Measurements from ENCODE around the gene FADS2. TPM values are rescaled to one million over a fixed set of nuclear protein-coding genes. Genes with fewer than 3 reads are reported as not detected.
A peak's percentile ranks its signal among the peaks of the same experiment; 100 is the strongest.

Gene FADS2
- total and polyA plus RNA-seq, 9 of the 15 experiments (the other 6 are each of a cell fraction or from before 2014, with no cell fraction given), result 2.9 to 42.8 (median 16.2) TPM

MicroRNAs encoded within 50 kb of the gene (microRNA counts, 767-probe panel; counts per million panel counts)
- 2,789 counts per million, percentile 67 among the panel's probes with 10 or more counts for microRNA hsa-miR-1908
- microRNA hsa-miR-611, result not detected

Small RNA genes lying within 50 kb of the gene (microRNA-seq; reads per million reads assigned to microRNA genes)
- 0.82 reads per million for gene MIR6746 (ENCODE audit: borderline microRNAs expressed)

Small RNA genes lying within 50 kb of the gene (small RNA-seq; reads per million reads assigned to genes)
- not detected for gene MIR6746

Other genes starting within 250 kb of the FADS2 start
Only the 7 nearest of the 10 such genes appear.
- 7.1 and 11.0 TPM in 2 replicates for gene MYRF, start 75.7 kb upstream of the FADS2 start, total RNA-seq (2014; rRNA removed)
- gene MYRF, start 75.7 kb upstream of the FADS2 start, total RNA-seq (2014; rRNA removed; fragmentation: Illumina TruSeq; extraction: Trizol), result 2.6 and 3.3 TPM in 2 replicates
- 4.0 and 4.1 TPM in 2 replicates for gene MYRF, start 75.7 kb upstream of the FADS2 start, total RNA-seq (2015; rRNA removed; fragmentation: Illumina TruSeq; extraction: Trizol)
- 21.4 and 25.8 TPM in 2 replicates for gene MYRF, start 75.7 kb upstream of the FADS2 start, total RNA-seq (2021)
- gene MYRF, start 75.7 kb upstream of the FADS2 start, polyA plus RNA-seq (2011; rRNA removed), result 10.4 and 16.6 TPM in 2 replicates
- 14.7 and 17.8 TPM in 2 replicates for gene MYRF, start 75.7 kb upstream of the FADS2 start, polyA plus RNA-seq (2014; fragmentation: Illumina TruSeq; extraction: Trizol)
- 1 to 10 TPM; 2.3 TPM for gene MYRF, start 75.7 kb upstream of the FADS2 start, polyA plus RNA-seq (2014; fragmentation: Nextera tagmentation; extraction: Ambion mirVana)
- 15.6 and 17.4 TPM in 2 replicates for gene MYRF, start 75.7 kb upstream of the FADS2 start, polyA plus RNA-seq (2014; rRNA removed)
- 97.2 and 153 TPM in 2 replicates for gene TMEM258, start 35.7 kb upstream of the FADS2 start, total RNA-seq (2014; rRNA removed)
- gene TMEM258, start 35.7 kb upstream of the FADS2 start, total RNA-seq (2014; rRNA removed; fragmentation: Illumina TruSeq; extraction: Trizol), result 227 and 239 TPM in 2 replicates
- gene TMEM258, start 35.7 kb upstream of the FADS2 start, total RNA-seq (2015; rRNA removed; fragmentation: Illumina TruSeq; extraction: Trizol), result 221 and 231 TPM in 2 replicates
- 168 and 200 TPM in 2 replicates for gene TMEM258, start 35.7 kb upstream of the FADS2 start, total RNA-seq (2021)
- gene TMEM258, start 35.7 kb upstream of the FADS2 start, polyA plus RNA-seq (2011; rRNA removed), result 630 and 713 TPM in 2 replicates
- gene TMEM258, start 35.7 kb upstream of the FADS2 start, polyA plus RNA-seq (2014; fragmentation: Illumina TruSeq; extraction: Trizol), result 213 and 256 TPM in 2 replicates
- gene TMEM258, start 35.7 kb upstream of the FADS2 start, polyA plus RNA-seq (2014; fragmentation: Nextera tagmentation; extraction: Ambion mirVana), result 100 to 1,000 TPM; 794 to 856 TPM
- gene TMEM258, start 35.7 kb upstream of the FADS2 start, polyA plus RNA-seq (2014; rRNA removed), result 199 and 268 TPM in 2 replicates
- 156 and 172 TPM in 2 replicates for gene FEN1, start 35.4 kb upstream of the FADS2 start, total RNA-seq (2014; rRNA removed)
- gene FEN1, start 35.4 kb upstream of the FADS2 start, total RNA-seq (2014; rRNA removed; fragmentation: Illumina TruSeq; extraction: Trizol), result 130 and 137 TPM in 2 replicates
- 150 and 154 TPM in 2 replicates for gene FEN1, start 35.4 kb upstream of the FADS2 start, total RNA-seq (2015; rRNA removed; fragmentation: Illumina TruSeq; extraction: Trizol)
- gene FEN1, start 35.4 kb upstream of the FADS2 start, total RNA-seq (2021), result 140 and 150 TPM in 2 replicates
- 91.3 and 124 TPM in 2 replicates for gene FEN1, start 35.4 kb upstream of the FADS2 start, polyA plus RNA-seq (2011; rRNA removed)
- gene FEN1, start 35.4 kb upstream of the FADS2 start, polyA plus RNA-seq (2014; fragmentation: Illumina TruSeq; extraction: Trizol), result 138 and 146 TPM in 2 replicates
- 10 to 100 TPM; 58.1 to 86.8 TPM for gene FEN1, start 35.4 kb upstream of the FADS2 start, polyA plus RNA-seq (2014; fragmentation: Nextera tagmentation; extraction: Ambion mirVana)
- gene FEN1, start 35.4 kb upstream of the FADS2 start, polyA plus RNA-seq (2014; rRNA removed), result 132 and 136 TPM in 2 replicates
- gene FADS1, start 11.3 kb upstream of the FADS2 start, total RNA-seq (2014; rRNA removed), result 250 and 292 TPM in 2 replicates
- gene FADS1, start 11.3 kb upstream of the FADS2 start, total RNA-seq (2014; rRNA removed; fragmentation: Illumina TruSeq; extraction: Trizol), result 367 and 390 TPM in 2 replicates
- gene FADS1, start 11.3 kb upstream of the FADS2 start, total RNA-seq (2015; rRNA removed; fragmentation: Illumina TruSeq; extraction: Trizol), result 353 and 364 TPM in 2 replicates
- gene FADS1, start 11.3 kb upstream of the FADS2 start, total RNA-seq (2021), result 378 and 411 TPM in 2 replicates
- gene FADS1, start 11.3 kb upstream of the FADS2 start, polyA plus RNA-seq (2011; rRNA removed), result 747 and 864 TPM in 2 replicates
- 394 and 457 TPM in 2 replicates for gene FADS1, start 11.3 kb upstream of the FADS2 start, polyA plus RNA-seq (2014; fragmentation: Illumina TruSeq; extraction: Trizol)
- gene FADS1, start 11.3 kb upstream of the FADS2 start, polyA plus RNA-seq (2014; fragmentation: Nextera tagmentation; extraction: Ambion mirVana), result 100 to 1,000 TPM; 110 to 174 TPM
- 295 and 314 TPM in 2 replicates for gene FADS1, start 11.3 kb upstream of the FADS2 start, polyA plus RNA-seq (2014; rRNA removed)
- gene FADS3, start 63.2 kb downstream of the FADS2 start, total RNA-seq (2014; rRNA removed), result 92.7 and 125 TPM in 2 replicates
- 18.6 and 32.4 TPM in 2 replicates for gene FADS3, start 63.2 kb downstream of the FADS2 start, total RNA-seq (2014; rRNA removed; fragmentation: Illumina TruSeq; extraction: Trizol)
- 55.1 and 55.3 TPM in 2 replicates for gene FADS3, start 63.2 kb downstream of the FADS2 start, total RNA-seq (2015; rRNA removed; fragmentation: Illumina TruSeq; extraction: Trizol)
- gene FADS3, start 63.2 kb downstream of the FADS2 start, total RNA-seq (2021), result 105 and 106 TPM in 2 replicates
- 148 and 226 TPM in 2 replicates for gene FADS3, start 63.2 kb downstream of the FADS2 start, polyA plus RNA-seq (2011; rRNA removed)
- gene FADS3, start 63.2 kb downstream of the FADS2 start, polyA plus RNA-seq (2014; fragmentation: Illumina TruSeq; extraction: Trizol), result 92.0 and 101 TPM in 2 replicates
- 1 to 10 TPM in 1 of 2 experiments, under 1 TPM in 1; 0.97 to 3.3 TPM for gene FADS3, start 63.2 kb downstream of the FADS2 start, polyA plus RNA-seq (2014; fragmentation: Nextera tagmentation; extraction: Ambion mirVana)
- 133 and 139 TPM in 2 replicates for gene FADS3, start 63.2 kb downstream of the FADS2 start, polyA plus RNA-seq (2014; rRNA removed)
- 17.6 and 19.8 TPM in 2 replicates for gene RAB3IL1, start 89.3 kb downstream of the FADS2 start, total RNA-seq (2014; rRNA removed)
- 2.0 and 3.7 TPM in 2 replicates for gene RAB3IL1, start 89.3 kb downstream of the FADS2 start, total RNA-seq (2014; rRNA removed; fragmentation: Illumina TruSeq; extraction: Trizol)
- gene RAB3IL1, start 89.3 kb downstream of the FADS2 start, total RNA-seq (2015; rRNA removed; fragmentation: Illumina TruSeq; extraction: Trizol), result 8.9 and 10.3 TPM in 2 replicates
- gene RAB3IL1, start 89.3 kb downstream of the FADS2 start, total RNA-seq (2021), result 42.6 and 46.2 TPM in 2 replicates
- gene RAB3IL1, start 89.3 kb downstream of the FADS2 start, polyA plus RNA-seq (2011; rRNA removed), result 15.5 and 17.7 TPM in 2 replicates
- gene RAB3IL1, start 89.3 kb downstream of the FADS2 start, polyA plus RNA-seq (2014; fragmentation: Illumina TruSeq; extraction: Trizol), result 25.1 and 31.8 TPM in 2 replicates
- gene RAB3IL1, start 89.3 kb downstream of the FADS2 start, polyA plus RNA-seq (2014; fragmentation: Nextera tagmentation; extraction: Ambion mirVana), result under 1 TPM; 0.15 to 0.25 TPM
- 28.2 and 29.7 TPM in 2 replicates for gene RAB3IL1, start 89.3 kb downstream of the FADS2 start, polyA plus RNA-seq (2014; rRNA removed)
- gene BEST1, start 122.1 kb downstream of the FADS2 start, total RNA-seq (2014; rRNA removed), result 0.36 and 0.61 TPM in 2 replicates
- 0.35 and 0.40 TPM in 2 replicates for gene BEST1, start 122.1 kb downstream of the FADS2 start, total RNA-seq (2014; rRNA removed; fragmentation: Illumina TruSeq; extraction: Trizol)
- 0.07 and 0.11 TPM in 2 replicates for gene BEST1, start 122.1 kb downstream of the FADS2 start, total RNA-seq (2015; rRNA removed; fragmentation: Illumina TruSeq; extraction: Trizol)
- 0.85 and 1.0 TPM in 2 replicates for gene BEST1, start 122.1 kb downstream of the FADS2 start, total RNA-seq (2021)
- gene BEST1, start 122.1 kb downstream of the FADS2 start, polyA plus RNA-seq (2011; rRNA removed), result 0.22 and 0.49 TPM in 2 replicates
- 0.73 and 0.86 TPM in 2 replicates for gene BEST1, start 122.1 kb downstream of the FADS2 start, polyA plus RNA-seq (2014; fragmentation: Illumina TruSeq; extraction: Trizol)
- under 1 TPM; 0.27 to 0.62 TPM for gene BEST1, start 122.1 kb downstream of the FADS2 start, polyA plus RNA-seq (2014; fragmentation: Nextera tagmentation; extraction: Ambion mirVana)
- gene BEST1, start 122.1 kb downstream of the FADS2 start, polyA plus RNA-seq (2014; rRNA removed), result 1.3 TPM in 2 replicates